ENCODE measurements around the gene FBP1. TPM values are rescaled to one million over a fixed set of nuclear protein-coding genes. Genes with fewer than 3 reads are reported as not detected.

Gene FBP1
- total RNA-seq, 1 experiment from 2014 or later: 1.9 TPM

DNA sequence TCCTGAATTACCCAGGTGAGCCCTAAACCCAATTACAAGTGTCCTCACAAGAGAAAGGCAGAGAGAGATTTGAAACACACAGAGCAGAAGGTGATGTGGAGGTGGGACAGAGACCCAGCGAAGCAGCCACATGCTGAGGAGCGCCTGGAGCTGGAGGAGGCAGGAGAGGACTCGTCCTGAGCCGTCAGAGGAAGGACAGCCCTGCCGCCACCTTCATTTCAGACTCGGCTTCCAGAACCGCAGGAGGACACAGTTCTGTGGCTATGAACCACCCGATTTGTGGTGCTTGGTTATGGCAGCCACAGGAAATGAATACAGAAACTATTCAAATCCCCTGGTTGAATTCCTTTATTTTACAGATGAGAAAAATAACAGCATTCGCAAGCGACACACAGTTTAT lies 16.4 kb upstream of the FBP1 start:
- Mint-ChIP-seq H3K36me3 (ENCODE audit: insufficient read depth in 1 of 3, low read depth in 3 of 3) (no peaks in the 10 kb centered on the region), H3K4me3 (no peak overlapping the region), H3K27ac (no peak overlapping the region), H3K4me1 (peaks cover 20 to 35% of the 10 kb centered on the region in 2 experiments), H3K27me3 (ENCODE audit: low read depth) (peaks cover 18% of the 10 kb centered on the region), H3K9me3 (peaks cover 0 to 3% of the 10 kb centered on the region in 2 experiments; a peak in 1 of 5 replicates)
- no peaks in the 10 kb centered on the region for H3K79me2 ChIP-seq (ENCODE audit: insufficient read depth, low read length)
- H3K4me2 ChIP-seq (ENCODE audit: insufficient read depth, insufficient read length, low read length): no peak overlapping the region
- DNase-seq: no peak
- no peak overlapping the region for H3K18ac ChIP-seq (ENCODE audit: insufficient read length, low read depth, low read length)
- peaks cover 5% of the 10 kb centered on the region; the same call in 1 of the 2 replicates for H3K4me1 ChIP-seq (ENCODE audit: insufficient read depth, low read length)
- no CpG with 5 or more reads among the region's 10 CpGs for WGBS (ENCODE audit: extremely low coverage, insufficient read length, low lambda C conversion rate)
- no peak overlapping the region for H4K8ac ChIP-seq (replicated peaks; ENCODE audit: insufficient read length, low read depth, low read length)
- H2BK5ac ChIP-seq (ENCODE audit: insufficient read length, low read length): no peak overlapping the region
- H2AFZ ChIP-seq (ENCODE audit: low read length): no peak overlapping the region
- H3K23ac ChIP-seq (ENCODE audit: insufficient read length, low read depth, low read length): no peak overlapping the region
- no peak overlapping the region for H3K56ac ChIP-seq (ENCODE audit: insufficient read length, low read depth, low read length)
- H3T11ph ChIP-seq (ENCODE audit: low read length): no peak overlapping the region
- TF ChIP-seq, protein P1, sequence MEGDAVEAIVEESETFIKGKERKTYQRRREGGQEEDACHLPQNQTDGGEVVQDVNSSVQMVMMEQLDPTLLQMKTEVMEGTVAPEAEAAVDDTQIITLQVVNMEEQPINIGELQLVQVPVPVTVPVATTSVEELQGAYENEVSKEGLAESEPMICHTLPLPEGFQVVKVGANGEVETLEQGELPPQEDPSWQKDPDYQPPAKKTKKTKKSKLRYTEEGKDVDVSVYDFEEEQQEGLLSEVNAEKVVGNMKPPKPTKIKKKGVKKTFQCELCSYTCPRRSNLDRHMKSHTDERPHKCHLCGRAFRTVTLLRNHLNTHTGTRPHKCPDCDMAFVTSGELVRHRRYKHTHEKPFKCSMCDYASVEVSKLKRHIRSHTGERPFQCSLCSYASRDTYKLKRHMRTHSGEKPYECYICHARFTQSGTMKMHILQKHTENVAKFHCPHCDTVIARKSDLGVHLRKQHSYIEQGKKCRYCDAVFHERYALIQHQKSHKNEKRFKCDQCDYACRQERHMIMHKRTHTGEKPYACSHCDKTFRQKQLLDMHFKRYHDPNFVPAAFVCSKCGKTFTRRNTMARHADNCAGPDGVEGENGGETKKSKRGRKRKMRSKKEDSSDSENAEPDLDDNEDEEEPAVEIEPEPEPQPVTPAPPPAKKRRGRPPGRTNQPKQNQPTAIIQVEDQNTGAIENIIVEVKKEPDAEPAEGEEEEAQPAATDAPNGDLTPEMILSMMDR (conservative IDR thresholded peaks at IDR 0.05): no peak
- H2BK120ac ChIP-seq (ENCODE audit: low read depth, low read length, poor library complexity, severe bottlenecking): no peak overlapping the region
- H3K4ac ChIP-seq (ENCODE audit: low read depth, low read length): no peak overlapping the region
- H2BK20ac ChIP-seq (ENCODE audit: low read depth, low read length, poor library complexity, severe bottlenecking): no peak overlapping the region
- no peak overlapping the region for H4K5ac ChIP-seq (ENCODE audit: insufficient read length, low read depth, low read length)
- H3K27ac ChIP-seq (ENCODE audit: insufficient read length, low read depth, low read length): no peak overlapping the region
- no peak overlapping the region for H3K14ac ChIP-seq (ENCODE audit: insufficient read depth, low read length)
- H3K27me3 ChIP-seq (ENCODE audit: insufficient read depth, low read length): no peaks in the 10 kb centered on the region
- no peaks in the 10 kb centered on the region for H3K9me3 ChIP-seq (ENCODE audit: control insufficient read depth, low read depth, low read length)
- H4K20me1 ChIP-seq (ENCODE audit: control insufficient read depth, insufficient read depth, insufficient read length): no peaks in the 10 kb centered on the region
- H3K23me2 ChIP-seq (ENCODE audit: insufficient read length, low read depth, low read length, poor library complexity, severe bottlenecking): no peaks in the 10 kb centered on the region
- no peaks in the 10 kb centered on the region for H3K79me1 ChIP-seq (ENCODE audit: insufficient read depth, low read depth, low read length, poor library complexity, severe bottlenecking)
- no peak overlapping the region for H4K91ac ChIP-seq (ENCODE audit: insufficient read length, low read depth, low read length)
- no peak overlapping the region for H3K9ac ChIP-seq (ENCODE audit: extremely low read depth, insufficient read length, low read length)
- H2AK5ac ChIP-seq (ENCODE audit: insufficient read length, low read length): no peak overlapping the region
- H2BK15ac ChIP-seq (ENCODE audit: low read depth, low read length): no peak overlapping the region
- H2BK12ac ChIP-seq (ENCODE audit: insufficient read length, low read depth, low read length): no peak overlapping the region

All from H9 (cell line).